Activated T-cell treated with anti-CD3 and anti-CD28 coated beads, Interleukin-2, amount 50 U/mL, for 72 hours (primary cell): ENCODE results near the gene CIBAR2. TPM values are rescaled to one million over a fixed set of nuclear protein-coding genes. Genes with fewer than 3 reads are reported as not detected.

Experiments used
- ATAC-seq, 2 donors: fragments of 150-1000 bp; cut with Tn5 transposase; replicated peaks in 1 of 2; 2 replicates each; pipeline ENCODE4 v1.10.0; 2021; ENCODE audit warnings: moderate library complexity in 2 of 2, mild to moderate bottlenecking in 1 of 2
- DNase-seq, 2 donors: peaks; one replicate each; pipeline ENCODE4 v3.0.0; 2021 to 2022; ENCODE audit warnings: mixed read lengths in 1 of 2
- H3K27ac Mint-ChIP-seq: one replicate; pipeline ENCODE4 v1.8.0; 2022; ENCODE audit warnings: mild to moderate bottlenecking, moderate library complexity, mixed read lengths
- H3K27me3 Mint-ChIP-seq: one replicate; pipeline ENCODE4 v1.8.0; 2022; ENCODE audit warnings: low read depth, mixed read lengths
- H3K36me3 Mint-ChIP-seq, 2 donors: one replicate each; pipeline ENCODE4 v1.8.0; 2022; ENCODE audit warnings: mixed read lengths in 2 of 2, mild to moderate bottlenecking in 1 of 2; ENCODE audit not compliant: insufficient read depth in 2 of 2
- H3K4me1 Mint-ChIP-seq: one replicate; pipeline ENCODE4 v1.8.0; 2022; ENCODE audit warnings: low read depth, mixed read lengths
- H3K4me3 Mint-ChIP-seq, 2 donors: one replicate each; pipeline ENCODE4 v1.8.0; 2022; ENCODE audit warnings: mild to moderate bottlenecking in 2 of 2, mixed read lengths in 2 of 2, moderate library complexity in 2 of 2
- H3K9me3 Mint-ChIP-seq, 2 donors: one replicate each; pipeline ENCODE4 v1.8.0; 2022; ENCODE audit warnings: mixed read lengths in 2 of 2
- total RNA-seq, 2 donors: library from RNA; stranded (reverse); gene quantifications; one replicate each; pipeline ENCODE4 v1.2.3, GENCODE V29; 2022

The CIBAR2 gene
- total RNA-seq, 2 donors from 2014 or later: not detected

DNA sequence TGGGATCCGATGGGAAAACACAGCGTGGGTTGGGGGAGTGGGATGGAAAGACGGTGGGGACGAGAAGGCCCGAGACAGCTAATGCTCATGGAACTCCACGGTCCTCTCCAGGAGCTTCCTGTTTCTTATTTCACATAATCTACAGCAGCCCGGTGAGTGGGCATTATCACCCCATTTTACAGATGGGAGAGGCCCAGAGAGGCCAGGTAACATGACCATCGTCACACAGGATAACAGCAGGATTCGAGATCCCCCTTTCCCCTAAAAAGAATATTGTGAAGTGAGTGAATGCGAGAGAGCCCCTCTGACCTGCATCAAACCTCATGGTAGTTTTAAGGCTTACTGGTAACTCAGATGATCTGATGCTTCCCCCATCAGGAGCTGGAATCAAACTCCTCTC is 12.0 kb downstream of the CIBAR2 start:
- Mint-ChIP-seq H3K27ac (no peak overlapping the region), H3K9me3 (no peaks in the 10 kb centered on the region), H3K4me3 (no peak overlapping the region), H3K27me3 (no peaks in the 10 kb centered on the region), H3K36me3 (no peaks in the 10 kb centered on the region), H3K4me1 (peaks cover 36% of the 10 kb centered on the region)
- DNase-seq: no peak
- ATAC-seq: no peak

DNA sequence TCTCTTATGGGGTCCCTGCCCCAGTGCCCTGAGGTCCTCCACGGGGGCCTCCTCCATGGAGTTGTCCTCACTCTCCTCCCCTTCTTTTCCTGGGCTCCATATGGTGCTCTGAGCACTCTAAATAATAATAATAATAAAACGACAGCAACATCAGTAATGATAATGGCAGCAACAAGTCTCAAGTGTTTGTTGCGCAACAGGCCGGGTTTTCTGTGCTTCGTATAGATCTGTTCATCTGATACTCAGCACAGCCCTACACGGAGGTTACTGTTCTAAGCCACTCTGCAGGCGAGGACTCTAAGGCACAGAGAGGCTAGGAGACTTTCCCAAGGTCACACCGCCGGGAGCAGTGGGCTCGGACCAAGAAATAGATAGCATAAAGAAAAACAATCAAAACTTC is 13.7 kb downstream of the CIBAR2 start:
- H3K27me3 Mint-ChIP-seq: no peaks in the 10 kb centered on the region
- H3K9me3 Mint-ChIP-seq: no peaks in the 10 kb centered on the region
- ATAC-seq (no peak), DNase-seq (no peak)
- H3K27ac Mint-ChIP-seq: no peak overlapping the region
- no peak overlapping the region for H3K4me3 Mint-ChIP-seq
- no peaks in the 10 kb centered on the region for H3K36me3 Mint-ChIP-seq
- peaks cover 19% of the 10 kb centered on the region for H3K4me1 Mint-ChIP-seq

- H3K27ac Mint-ChIP-seq: no peak overlapping the region
- DNase-seq (no peak), ATAC-seq (no peak)
- H3K4me3 Mint-ChIP-seq: no peak overlapping the region
- H3K4me1 Mint-ChIP-seq: peaks cover 7% of the 10 kb centered on the region
- H3K36me3 Mint-ChIP-seq: no peaks in the 10 kb centered on the region
- no peaks in the 10 kb centered on the region for H3K27me3 Mint-ChIP-seq
- H3K9me3 Mint-ChIP-seq: no peaks in the 10 kb centered on the region
Measured at GRCh38 chr16:85096921-85097320, 15.4 kb downstream of the CIBAR2 start.

- no peak overlapping the region for H3K27ac Mint-ChIP-seq
- H3K27me3 Mint-ChIP-seq: no peaks in the 10 kb centered on the region
- peaks cover 18% of the 10 kb centered on the region for H3K4me1 Mint-ChIP-seq
- H3K36me3 Mint-ChIP-seq: no peaks in the 10 kb centered on the region
- ATAC-seq (no peak), DNase-seq (no peak)
- H3K4me3 Mint-ChIP-seq: no peak overlapping the region
- H3K9me3 Mint-ChIP-seq: no peaks in the 10 kb centered on the region
Measured at GRCh38 chr16:85094812-85095211, 17.5 kb downstream of the CIBAR2 start.

- Mint-ChIP-seq H3K9me3 (no peaks in the 10 kb centered on the region), H3K36me3 (no peaks in the 10 kb centered on the region), H3K4me3 (no peak overlapping the region), H3K27me3 (no peaks in the 10 kb centered on the region), H3K27ac (no peak overlapping the region), H3K4me1 (peaks cover 19% of the 10 kb centered on the region)
- DNase-seq (no peak), ATAC-seq (no peak)
Measured at GRCh38 chr16:85094176-85094805, 18.0 kb downstream of the CIBAR2 start.

- no peak overlapping the region for H3K27ac Mint-ChIP-seq
- DNase-seq (no peak), ATAC-seq (no peak)
- no peak overlapping the region for H3K4me3 Mint-ChIP-seq
- H3K4me1 Mint-ChIP-seq: peaks cover 19% of the 10 kb centered on the region
- H3K36me3 Mint-ChIP-seq: no peaks in the 10 kb centered on the region
- no peaks in the 10 kb centered on the region for H3K9me3 Mint-ChIP-seq
- no peaks in the 10 kb centered on the region for H3K27me3 Mint-ChIP-seq
Measured at GRCh38 chr16:85093705-85094104, 18.6 kb downstream of the CIBAR2 start.

GRCh38 chr16:85092851-85093250 is 19.4 kb downstream of the CIBAR2 start:
- Mint-ChIP-seq H3K27ac (no peak overlapping the region), H3K4me1 (peaks cover 19% of the 10 kb centered on the region), H3K27me3 (no peaks in the 10 kb centered on the region), H3K4me3 (no peak overlapping the region), H3K36me3 (no peaks in the 10 kb centered on the region), H3K9me3 (no peaks in the 10 kb centered on the region)
- DNase-seq (no peak), ATAC-seq (no peak)

- no peak for DNase-seq
- Mint-ChIP-seq H3K9me3 (no peaks in the 10 kb centered on the region), H3K27ac (no peak overlapping the region), H3K4me3 (no peak overlapping the region), H3K36me3 (no peaks in the 10 kb centered on the region), H3K4me1 (peaks cover 19% of the 10 kb centered on the region), H3K27me3 (no peaks in the 10 kb centered on the region)
- ATAC-seq: no peak
Measured at GRCh38 chr16:85092309-85092708, 20.0 kb downstream of the CIBAR2 start.

DNA sequence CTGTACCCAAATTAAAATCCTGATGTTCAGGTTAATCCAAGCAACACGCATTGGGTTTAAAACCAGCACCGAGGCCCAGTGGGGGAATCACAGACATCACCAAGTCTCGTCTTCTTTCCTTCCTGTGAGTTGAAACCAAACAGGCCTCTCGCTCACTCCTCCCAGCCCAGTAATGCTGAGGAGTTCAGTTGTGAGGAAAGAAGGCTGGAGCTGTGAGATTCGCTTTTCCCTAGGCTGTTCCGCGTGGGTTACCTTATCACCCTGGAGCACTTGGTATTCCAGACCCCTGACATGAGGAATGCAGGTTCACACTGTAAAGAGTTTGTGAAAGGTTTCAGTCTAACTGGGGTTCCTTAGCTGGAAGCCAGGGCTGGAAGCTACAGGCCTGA is 20.8 kb downstream of the CIBAR2 start:
- Mint-ChIP-seq H3K9me3 (no peaks in the 10 kb centered on the region), H3K4me3 (no peak overlapping the region), H3K36me3 (no peaks in the 10 kb centered on the region), H3K4me1 (peaks cover 25% of the 10 kb centered on the region), H3K27me3 (no peaks in the 10 kb centered on the region), H3K27ac (no peak overlapping the region)
- ATAC-seq: no peak
- no peak for DNase-seq

GRCh38 chr16:85090873-85091521 is 21.3 kb downstream of the CIBAR2 start:
- Mint-ChIP-seq H3K4me1 (peaks cover 28% of the 10 kb centered on the region), H3K9me3 (no peaks in the 10 kb centered on the region), H3K4me3 (no peak overlapping the region), H3K36me3 (no peaks in the 10 kb centered on the region), H3K27ac (no peak overlapping the region), H3K27me3 (no peaks in the 10 kb centered on the region)
- DNase-seq: no peak
- peak in 1 of 2 donors; percentile 22 for ATAC-seq

DNA sequence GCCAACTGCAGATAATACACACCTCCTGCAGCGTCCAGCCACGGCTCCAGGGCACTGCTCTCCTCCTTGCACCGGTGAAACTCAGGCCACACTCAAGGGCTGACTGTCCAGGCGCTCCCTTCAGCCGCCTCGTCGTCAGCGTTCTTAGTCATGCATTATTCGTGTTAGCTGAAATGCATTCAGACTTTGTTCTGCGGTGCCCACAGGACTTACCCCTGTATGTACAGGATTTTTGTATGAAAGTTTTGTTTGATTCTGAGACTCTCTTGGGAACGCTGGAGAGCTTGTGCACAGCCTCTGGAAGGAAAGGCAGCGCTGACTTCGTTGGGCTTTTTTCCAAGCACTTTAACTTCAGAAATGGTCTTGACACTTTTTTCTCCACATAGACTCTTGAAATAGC is 22.1 kb downstream of the CIBAR2 start:
- Mint-ChIP-seq H3K9me3 (no peaks in the 10 kb centered on the region), H3K4me3 (no peak overlapping the region), H3K27ac (no peak overlapping the region), H3K36me3 (no peaks in the 10 kb centered on the region), H3K4me1 (peaks cover 28% of the 10 kb centered on the region), H3K27me3 (no peaks in the 10 kb centered on the region)
- ATAC-seq (no peak), DNase-seq (no peak)

- H3K9me3 Mint-ChIP-seq: no peaks in the 10 kb centered on the region
- ATAC-seq (no peak), DNase-seq (no peak)
- no peaks in the 10 kb centered on the region for H3K27me3 Mint-ChIP-seq
- H3K27ac Mint-ChIP-seq: no peak overlapping the region
- H3K4me3 Mint-ChIP-seq: no peak overlapping the region
- H3K4me1 Mint-ChIP-seq: peaks cover 28% of the 10 kb centered on the region
- H3K36me3 Mint-ChIP-seq: no peaks in the 10 kb centered on the region
Measured at GRCh38 chr16:85089525-85089924, 22.7 kb downstream of the CIBAR2 start.

DNA sequence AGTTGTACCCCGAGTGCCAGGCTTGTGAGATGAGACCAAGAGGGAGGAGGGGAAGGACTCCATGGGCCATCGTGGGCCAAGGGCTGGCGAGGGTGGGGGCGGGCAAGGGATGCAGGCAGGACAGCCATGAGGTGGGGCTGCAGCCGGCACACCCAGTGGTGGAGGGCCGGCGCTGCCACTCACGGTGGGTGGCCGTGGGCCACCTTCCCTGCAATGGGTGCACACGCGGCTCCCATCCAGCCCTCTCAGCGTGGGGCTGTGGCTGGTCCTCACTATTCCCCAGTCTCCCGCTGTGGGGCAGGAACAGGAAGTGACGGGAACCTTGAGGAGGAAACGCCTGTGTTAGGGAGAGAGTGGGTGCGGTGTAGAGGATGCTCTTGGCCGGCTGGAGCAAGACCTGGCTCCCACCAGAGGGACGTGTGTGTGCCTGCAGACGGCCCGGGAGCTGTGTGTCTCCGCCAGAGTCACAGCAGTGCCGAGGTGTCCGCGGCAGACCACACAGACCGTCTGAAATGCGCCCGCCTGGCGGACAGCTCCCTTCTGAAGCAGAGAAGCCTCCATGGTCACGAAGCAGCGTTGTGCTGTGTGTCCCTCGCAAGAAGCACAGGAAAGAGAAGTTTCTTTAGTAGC is 23.6 kb downstream of the CIBAR2 start:
- Mint-ChIP-seq H3K4me1 (peaks cover 28% of the 10 kb centered on the region), H3K36me3 (no peaks in the 10 kb centered on the region), H3K4me3 (no peak overlapping the region), H3K9me3 (no peaks in the 10 kb centered on the region), H3K27ac (no peak overlapping the region), H3K27me3 (no peaks in the 10 kb centered on the region)
- no peak for DNase-seq
- ATAC-seq: no peak
